ENCODE data around the gene LSAMP. TPM values are rescaled to one million over a fixed set of nuclear protein-coding genes. Genes with fewer than 3 reads are reported as not detected.

LSAMP gene
- total RNA-seq, 1 donor from 2014 or later: 24.6 TPM

GRCh38 chr3:116263842-116264545, 181.3 kb downstream of the LSAMP start:
- DNase-seq (no peak), ATAC-seq (peak; percentile 9)
- no peak for TF ChIP-seq CTCF (IDR thresholded peaks at IDR 0.05)
- intact Hi-C loops (cut with DNase I): no loop called here
- H3K4me3 ChIP-seq: no peak overlapping the region
- no peak overlapping the region for H3K27ac ChIP-seq
- no peaks in the 10 kb centered on the region for H3K9me3 ChIP-seq
- H3K36me3 ChIP-seq: no peaks in the 10 kb centered on the region
- no peaks in the 10 kb centered on the region for H3K27me3 ChIP-seq
- no peaks in the 10 kb centered on the region for H3K4me1 ChIP-seq

GRCh38 chr3:116260491-116260890, 184.8 kb downstream of the LSAMP start:
- no peak for TF ChIP-seq CTCF (IDR thresholded peaks at IDR 0.05)
- Histone ChIP-seq H3K27me3 (no peaks in the 10 kb centered on the region), H3K9me3 (no peaks in the 10 kb centered on the region), H3K4me1 (no peaks in the 10 kb centered on the region), H3K36me3 (no peaks in the 10 kb centered on the region), H3K27ac (no peak overlapping the region), H3K4me3 (no peak overlapping the region)
- intact Hi-C loops (cut with DNase I): no loop called here
- ATAC-seq: no peak
- no peak for DNase-seq

GRCh38 chr3:116259984-116260383, 185.3 kb downstream of the LSAMP start:
- ATAC-seq (no peak), DNase-seq (no peak)
- H3K4me1 ChIP-seq: no peaks in the 10 kb centered on the region
- H3K27ac ChIP-seq: no peak overlapping the region
- no peak for TF ChIP-seq CTCF (IDR thresholded peaks at IDR 0.05)
- intact Hi-C loops (cut with DNase I): no loop called here
- H3K9me3 ChIP-seq: no peaks in the 10 kb centered on the region
- no peaks in the 10 kb centered on the region for H3K36me3 ChIP-seq
- no peak overlapping the region for H3K4me3 ChIP-seq
- no peaks in the 10 kb centered on the region for H3K27me3 ChIP-seq

- Histone ChIP-seq H3K4me3 (no peak overlapping the region), H3K4me1 (no peaks in the 10 kb centered on the region), H3K36me3 (no peaks in the 10 kb centered on the region), H3K27ac (no peak overlapping the region), H3K27me3 (no peaks in the 10 kb centered on the region), H3K9me3 (no peaks in the 10 kb centered on the region)
- ATAC-seq (no peak), DNase-seq (no peak)
- no peak for TF ChIP-seq CTCF (IDR thresholded peaks at IDR 0.05)
- intact Hi-C loops (cut with DNase I): no loop called here
Measured at GRCh38 chr3:116256843-116257485, 188.3 kb downstream of the LSAMP start.

- TF ChIP-seq CTCF (IDR thresholded peaks at IDR 0.05): no peak
- no peak for ATAC-seq
- H3K27me3 ChIP-seq: no peaks in the 10 kb centered on the region
- intact Hi-C loops (cut with DNase I): no loop called here
- no peaks in the 10 kb centered on the region for H3K4me1 ChIP-seq
- no peak overlapping the region for H3K27ac ChIP-seq
- H3K9me3 ChIP-seq: no peaks in the 10 kb centered on the region
- DNase-seq: no peak
- no peak overlapping the region for H3K4me3 ChIP-seq
- no peaks in the 10 kb centered on the region for H3K36me3 ChIP-seq
Measured at GRCh38 chr3:116254541-116254940, 190.7 kb downstream of the LSAMP start.

Measured in upper lobe of right lung (tissue), 1 donor.